Activated T-cell treated with anti-CD3 and anti-CD28 coated beads, Interleukin-2, amount 50 U/mL, for 24 hours (primary cell): ENCODE results near the gene GRK1.
"Not testable (repeated sequence)": the region's sequence is repeated elsewhere in the genome, so short reads cannot be mapped to it uniquely, and the experiment has no call there.

Experiments
- DNase-seq: peaks from one replicate; pipeline ENCODE4 v3.0.0-alpha.2; 2020
- H3K27ac Mint-ChIP-seq: 2 replicates; pipeline ENCODE4 v1.8.0; 2020; ENCODE audit warnings: mild to moderate bottlenecking, mixed read lengths
- H3K27me3 Mint-ChIP-seq: 2 replicates; pipeline ENCODE4 v1.8.0; 2020; ENCODE audit warnings: mixed read lengths
- H3K36me3 Mint-ChIP-seq: 2 replicates; pipeline ENCODE4 v1.8.0; 2020; ENCODE audit warnings: low read depth, mixed read lengths
- H3K4me1 Mint-ChIP-seq: 2 replicates; pipeline ENCODE4 v1.8.0; 2020; ENCODE audit warnings: low read depth, mixed read lengths
- H3K4me3 Mint-ChIP-seq: 2 replicates; pipeline ENCODE4 v1.8.0; 2020; ENCODE audit warnings: mild to moderate bottlenecking, moderate library complexity, mixed read lengths
- H3K9me3 Mint-ChIP-seq: 2 replicates; pipeline ENCODE4 v1.8.0; 2020; ENCODE audit warnings: mixed read lengths

GRK1 gene

DNA sequence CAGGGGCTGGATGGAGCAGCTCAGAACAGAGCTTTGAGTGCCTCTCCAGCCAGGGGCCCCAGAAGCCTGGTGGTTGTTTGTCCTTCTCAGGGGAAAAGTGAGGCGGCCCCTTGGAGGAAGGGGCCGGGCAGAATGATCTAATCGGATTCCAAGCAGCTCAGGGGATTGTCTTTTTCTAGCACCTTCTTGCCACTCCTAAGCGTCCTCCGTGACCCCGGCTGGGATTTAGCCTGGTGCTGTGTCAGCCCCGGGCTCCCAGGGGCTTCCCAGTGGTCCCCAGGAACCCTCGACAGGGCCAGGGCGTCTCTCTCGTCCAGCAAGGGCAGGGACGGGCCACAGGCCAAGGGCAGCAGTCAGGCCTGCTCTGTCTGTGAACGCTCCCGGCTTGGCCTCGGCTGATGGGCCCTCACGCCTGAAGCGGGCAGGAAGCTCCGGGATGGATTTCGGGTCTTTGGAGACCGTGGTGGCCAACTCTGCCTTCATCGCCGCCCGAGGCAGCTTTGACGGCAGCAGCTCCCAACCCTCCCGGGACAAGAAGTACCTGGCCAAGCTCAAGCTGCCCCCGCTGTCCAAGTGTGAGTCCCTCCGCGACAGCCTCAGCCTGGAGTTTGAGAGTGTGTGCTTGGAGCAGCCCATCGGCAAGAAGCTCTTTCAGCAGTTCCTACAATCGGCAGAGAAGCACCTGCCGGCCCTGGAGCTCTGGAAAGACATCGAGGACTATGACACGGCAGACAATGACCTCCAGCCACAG lies at the start of gene GRK1:
Gene GRK1, plus strand, starts transcription at position 269 of the 751 bp plus-strand sequence. Its CDS starts 168 bp downstream, at position 437.
- peak; percentile 25 for DNase-seq
- Mint-ChIP-seq H3K36me3 (no peaks in the 10 kb centered on the region), H3K4me3 (no peak within 1 kb of the TSS), H3K27me3 (peaks cover 3% of the 10 kb centered on the region), H3K27ac (no peak within 1 kb of the TSS), H3K9me3 (peaks cover 3% of the 10 kb centered on the region), H3K4me1 (no peaks in the 10 kb centered on the region)

DNA sequence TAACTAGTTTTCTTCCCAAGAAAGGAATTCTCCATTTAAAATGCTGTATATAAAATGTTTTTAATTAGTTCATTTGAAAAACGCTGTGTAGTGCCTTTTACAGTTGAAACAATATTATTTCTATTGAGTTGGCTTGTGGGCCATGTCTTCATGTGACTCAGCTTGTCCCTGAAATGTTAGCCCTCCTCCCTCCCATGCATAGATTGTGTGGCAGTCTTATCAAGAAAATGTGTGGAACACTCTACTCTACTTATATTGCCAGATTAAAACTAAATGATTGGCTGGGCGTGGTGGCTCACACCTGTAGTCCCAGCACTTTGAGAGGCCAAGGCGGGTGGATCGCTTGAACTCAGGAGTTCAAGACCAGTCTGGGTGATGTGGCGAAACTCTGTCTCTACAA lies 49.1 kb upstream of the GRK1 start:
- no peak overlapping the region for H3K4me3 Mint-ChIP-seq
- no peak for DNase-seq
- H3K27me3 Mint-ChIP-seq, result no peaks in the 10 kb centered on the region
- no peaks in the 10 kb centered on the region for H3K9me3 Mint-ChIP-seq
- H3K4me1 Mint-ChIP-seq, result peaks cover 2% of the 10 kb centered on the region
- peaks cover 65% of the 10 kb centered on the region for H3K36me3 Mint-ChIP-seq
- H3K27ac Mint-ChIP-seq, result no peak overlapping the region

DNA sequence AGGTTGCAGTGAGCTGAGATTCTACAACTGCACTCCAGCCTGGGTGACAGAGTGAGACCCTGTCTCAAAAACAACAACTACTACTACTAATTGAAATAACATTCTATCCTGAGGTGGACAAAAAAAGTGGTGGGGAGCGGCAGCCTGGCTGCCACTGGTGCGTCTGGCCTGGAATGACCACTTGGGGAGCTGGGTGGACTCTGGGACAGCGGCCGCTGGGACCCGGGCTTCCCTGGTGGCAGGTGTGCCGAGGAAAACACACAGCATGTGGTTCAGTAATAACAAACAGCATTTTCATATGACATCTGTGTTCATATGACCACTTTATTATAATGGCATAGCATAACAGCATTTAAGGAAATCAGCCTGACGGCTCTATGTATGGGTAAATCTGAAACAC lies 48.6 kb upstream of the GRK1 start:
- H3K4me1 Mint-ChIP-seq, result peaks cover 2% of the 10 kb centered on the region
- DNase-seq, result no peak
- no peak overlapping the region for H3K27ac Mint-ChIP-seq
- no peak overlapping the region for H3K4me3 Mint-ChIP-seq
- peaks cover 70% of the 10 kb centered on the region for H3K36me3 Mint-ChIP-seq
- no peaks in the 10 kb centered on the region for H3K27me3 Mint-ChIP-seq
- no peaks in the 10 kb centered on the region for H3K9me3 Mint-ChIP-seq

DNA sequence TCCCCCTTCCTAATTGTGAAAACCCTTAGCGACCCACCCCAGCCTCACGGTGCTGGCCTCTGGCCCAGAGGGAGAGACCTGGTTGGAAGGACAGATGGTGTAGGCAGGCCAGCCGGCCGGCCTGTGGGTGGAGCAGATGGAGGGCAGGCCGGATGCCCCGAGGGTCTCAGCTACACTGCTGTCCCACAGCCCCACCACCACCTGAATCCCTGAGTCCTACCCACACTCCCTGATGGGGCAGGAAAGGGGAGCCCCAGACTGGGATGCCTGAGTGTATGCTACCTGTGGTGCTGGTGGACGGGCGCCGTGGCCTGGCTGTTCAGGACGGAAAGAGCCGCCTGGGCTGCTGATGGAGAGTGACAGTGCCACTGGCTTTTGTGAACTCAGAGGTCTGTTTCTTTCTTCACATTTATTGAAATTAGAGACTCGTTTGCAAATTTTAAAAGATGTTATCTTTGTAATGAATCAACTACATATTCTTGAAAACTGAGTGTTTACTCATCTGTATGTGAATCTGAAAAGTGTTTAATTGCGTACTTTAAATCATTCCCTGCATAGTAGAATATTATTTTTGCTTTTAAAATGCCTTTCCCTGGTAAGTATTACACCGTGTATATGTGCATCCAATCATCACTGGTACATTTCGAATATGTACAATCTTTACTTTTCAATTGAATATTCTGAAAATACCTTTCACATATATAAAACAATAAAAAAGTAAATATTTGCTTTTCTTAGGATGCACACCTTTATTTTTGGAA lies 46.8 kb upstream of the GRK1 start:
- Mint-ChIP-seq H3K4me1 (peaks cover 2% of the 10 kb centered on the region), H3K36me3 (peaks cover 79% of the 10 kb centered on the region), H3K27me3 (no peaks in the 10 kb centered on the region), H3K4me3 (no peak overlapping the region), H3K9me3 (no peaks in the 10 kb centered on the region), H3K27ac (no peak overlapping the region)
- no peak for DNase-seq

DNA sequence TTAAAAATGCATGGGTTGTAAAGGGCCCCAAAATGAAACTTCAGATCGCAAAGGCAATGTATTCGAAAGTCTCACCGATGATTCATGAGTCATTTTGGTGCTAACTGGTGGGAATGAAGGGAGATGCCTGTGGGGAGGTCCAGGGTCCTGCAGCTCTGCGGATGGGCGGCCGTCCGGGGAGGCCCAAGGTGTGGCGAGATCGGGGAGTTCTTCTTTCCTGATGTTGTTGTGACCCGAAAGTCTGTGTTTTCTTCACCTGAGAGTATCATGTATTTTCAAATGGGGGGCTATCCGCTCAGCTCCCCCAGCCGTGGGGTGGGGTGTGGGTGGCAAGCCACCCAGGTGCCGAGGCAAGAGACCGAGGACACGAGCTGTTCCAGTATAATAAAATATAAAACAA lies 46.0 kb upstream of the GRK1 start:
- no peak overlapping the region for H3K4me3 Mint-ChIP-seq
- peaks cover 2% of the 10 kb centered on the region for H3K4me1 Mint-ChIP-seq
- peaks cover 76% of the 10 kb centered on the region for H3K36me3 Mint-ChIP-seq
- no peaks in the 10 kb centered on the region for H3K27me3 Mint-ChIP-seq
- H3K9me3 Mint-ChIP-seq, result no peaks in the 10 kb centered on the region
- H3K27ac Mint-ChIP-seq, result no peak overlapping the region
- no peak for DNase-seq

DNA sequence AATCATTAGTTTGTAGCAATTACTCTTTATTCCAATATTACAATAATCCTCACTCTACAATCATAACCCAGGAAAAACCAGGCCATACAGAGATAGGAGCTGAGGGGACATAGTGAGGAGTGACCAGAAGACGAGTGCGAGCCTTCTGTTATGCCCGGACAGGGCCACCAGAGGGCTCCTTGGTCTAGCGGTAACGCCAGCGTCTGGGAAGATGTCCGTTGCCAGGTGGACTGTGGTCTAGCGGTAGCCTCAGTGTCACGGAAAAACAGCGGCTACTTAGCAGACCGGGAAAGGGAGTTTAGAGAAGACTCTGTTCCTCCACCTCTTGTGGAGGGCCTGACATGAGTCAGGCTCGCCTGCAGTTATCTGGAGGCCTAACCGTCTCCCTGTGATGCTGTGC lies 45.5 kb upstream of the GRK1 start:
- not testable (repeated sequence) for H3K4me1 Mint-ChIP-seq, H3K27me3 Mint-ChIP-seq, H3K9me3 Mint-ChIP-seq, H3K4me3 Mint-ChIP-seq, DNase-seq, H3K27ac Mint-ChIP-seq
- H3K36me3 Mint-ChIP-seq, result peaks cover 76% of the 10 kb centered on the region

DNA sequence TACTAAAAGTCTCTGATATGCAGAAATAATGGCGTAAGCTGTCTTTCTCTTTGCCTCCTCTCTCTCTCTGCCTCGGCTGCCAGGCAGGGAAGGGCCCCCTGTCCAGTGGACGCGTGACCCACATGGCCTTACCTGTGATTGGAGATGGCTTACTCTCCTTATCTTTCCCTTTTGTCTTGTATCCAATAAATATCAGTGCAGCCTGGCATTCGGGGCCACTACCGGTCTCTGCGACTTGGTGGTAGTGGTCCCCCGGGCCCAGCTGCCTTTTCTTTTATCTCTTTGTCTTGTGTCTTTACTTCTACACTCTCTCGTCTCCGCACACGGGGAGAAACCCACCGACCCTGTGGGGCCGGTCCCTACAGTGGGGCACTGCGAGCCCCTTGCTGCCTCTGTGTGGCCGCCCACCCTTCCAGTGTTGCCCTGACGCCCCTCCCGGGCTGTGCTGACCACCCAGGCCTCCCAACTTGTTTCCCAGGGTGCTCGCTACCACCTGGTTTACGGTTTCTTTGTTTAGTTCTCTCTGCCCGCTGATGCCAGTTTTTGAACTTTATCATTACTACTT lies 45.0 kb upstream of the GRK1 start:
- H3K36me3 Mint-ChIP-seq, result peaks cover 76% of the 10 kb centered on the region
- not testable (repeated sequence) for H3K27me3 Mint-ChIP-seq, H3K4me3 Mint-ChIP-seq, H3K4me1 Mint-ChIP-seq, H3K27ac Mint-ChIP-seq, H3K9me3 Mint-ChIP-seq, DNase-seq

DNA sequence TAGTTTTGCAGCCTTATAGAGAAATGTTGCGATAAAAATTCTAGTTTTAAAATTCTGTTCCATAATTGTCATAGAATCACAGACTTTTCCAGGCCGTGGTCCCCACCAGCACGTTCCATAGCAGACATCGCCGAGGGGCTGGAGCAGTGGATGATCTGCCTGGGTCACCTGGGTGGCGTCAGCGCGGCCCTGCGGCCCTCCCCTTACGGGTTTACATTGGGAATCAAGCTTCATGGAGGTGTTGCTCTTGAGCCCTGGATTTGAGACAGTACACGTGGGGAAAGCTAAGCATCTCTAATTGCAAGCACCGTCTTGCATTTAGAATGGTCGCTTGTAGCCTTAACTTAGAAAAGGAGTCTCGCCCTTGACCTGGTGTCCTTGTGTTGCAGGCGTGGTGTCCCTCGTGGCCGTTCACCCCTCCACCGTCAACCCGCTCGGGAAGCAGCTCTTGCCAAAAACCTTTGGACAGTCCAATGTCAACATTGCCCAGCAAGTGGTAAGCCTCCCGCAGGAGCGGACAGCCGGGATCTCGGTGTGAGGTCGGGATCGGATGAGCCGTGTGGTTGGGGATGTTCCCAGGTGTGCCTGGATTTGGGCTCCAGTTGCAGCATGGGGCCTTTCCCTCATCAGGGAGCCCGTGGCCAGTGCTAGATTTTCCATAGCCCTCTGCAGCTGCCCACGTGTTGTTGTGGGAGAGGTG lies 44.1 kb upstream of the GRK1 start:
- no peak overlapping the region for H3K4me3 Mint-ChIP-seq
- H3K4me1 Mint-ChIP-seq, result peaks cover 1% of the 10 kb centered on the region
- H3K27ac Mint-ChIP-seq, result no peak overlapping the region
- no peak for DNase-seq
- H3K36me3 Mint-ChIP-seq, result peaks cover 81% of the 10 kb centered on the region
- no peaks in the 10 kb centered on the region for H3K9me3 Mint-ChIP-seq
- no peaks in the 10 kb centered on the region for H3K27me3 Mint-ChIP-seq

DNA sequence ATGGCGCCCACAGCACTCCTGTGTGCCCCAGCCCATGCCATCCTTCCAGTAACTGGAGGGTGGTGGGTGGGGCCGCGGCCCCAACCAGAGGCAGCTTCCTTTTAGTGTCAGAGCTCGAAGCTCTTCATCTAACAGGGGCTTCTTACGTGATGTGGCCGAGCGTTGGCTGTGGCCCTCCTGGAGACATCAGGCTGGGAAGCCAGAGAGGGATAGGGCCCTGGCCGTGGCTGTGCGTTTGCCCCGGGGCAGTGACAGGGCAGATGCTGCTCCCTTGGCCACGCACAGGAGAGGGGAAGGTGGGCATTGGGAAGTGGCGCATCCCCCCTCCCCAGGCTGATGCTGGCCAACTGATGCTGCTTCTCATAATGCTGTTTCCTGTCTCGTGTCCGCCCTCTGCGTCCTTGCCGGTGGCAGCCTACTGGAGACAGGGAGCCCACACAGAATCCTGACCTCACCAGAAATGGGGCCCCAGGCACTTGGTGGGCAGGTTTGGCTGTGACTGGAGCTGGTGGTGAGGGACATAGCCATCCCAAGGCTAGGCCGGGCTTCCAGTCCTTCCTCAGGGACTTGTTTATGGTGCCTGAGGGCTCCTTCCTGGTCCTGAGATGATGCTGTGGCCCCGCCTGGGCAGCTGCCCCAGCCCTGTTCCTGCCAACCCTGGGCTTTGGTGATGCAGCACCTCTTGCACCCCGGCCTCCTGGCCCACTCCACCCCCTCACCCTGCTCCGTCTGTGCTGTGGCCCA lies 43.4 kb upstream of the GRK1 start:
- Mint-ChIP-seq H3K27ac (no peak overlapping the region), H3K27me3 (no peaks in the 10 kb centered on the region), H3K4me3 (no peak overlapping the region), H3K36me3 (peaks cover 81% of the 10 kb centered on the region), H3K9me3 (no peaks in the 10 kb centered on the region), H3K4me1 (no peaks in the 10 kb centered on the region)
- no peak for DNase-seq

DNA sequence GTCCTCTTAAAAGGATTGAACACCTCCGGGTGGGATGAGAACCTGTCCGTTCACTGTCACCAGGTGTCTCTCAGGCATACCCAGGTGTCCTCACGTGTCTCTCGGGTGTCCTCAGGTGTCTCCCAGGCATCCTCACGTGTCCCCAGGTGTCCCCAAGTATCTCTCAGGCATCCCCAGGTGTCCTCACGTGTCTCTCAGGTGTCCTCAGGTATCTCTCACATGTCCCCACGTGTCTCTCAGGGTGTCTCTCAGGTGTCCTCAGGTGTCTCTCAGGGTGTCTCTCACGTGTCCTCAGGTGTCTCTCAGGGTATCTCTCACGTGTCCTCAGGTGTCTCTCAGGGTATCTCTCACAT lies 42.8 kb upstream of the GRK1 start:
- H3K9me3 Mint-ChIP-seq, result no peaks in the 10 kb centered on the region
- H3K36me3 Mint-ChIP-seq, result peaks cover 81% of the 10 kb centered on the region
- no peak for DNase-seq
- no peaks in the 10 kb centered on the region for H3K27me3 Mint-ChIP-seq
- no peak overlapping the region for H3K4me3 Mint-ChIP-seq
- H3K4me1 Mint-ChIP-seq, result no peaks in the 10 kb centered on the region
- H3K27ac Mint-ChIP-seq, result peak overlapping the region; percentile 4

DNA sequence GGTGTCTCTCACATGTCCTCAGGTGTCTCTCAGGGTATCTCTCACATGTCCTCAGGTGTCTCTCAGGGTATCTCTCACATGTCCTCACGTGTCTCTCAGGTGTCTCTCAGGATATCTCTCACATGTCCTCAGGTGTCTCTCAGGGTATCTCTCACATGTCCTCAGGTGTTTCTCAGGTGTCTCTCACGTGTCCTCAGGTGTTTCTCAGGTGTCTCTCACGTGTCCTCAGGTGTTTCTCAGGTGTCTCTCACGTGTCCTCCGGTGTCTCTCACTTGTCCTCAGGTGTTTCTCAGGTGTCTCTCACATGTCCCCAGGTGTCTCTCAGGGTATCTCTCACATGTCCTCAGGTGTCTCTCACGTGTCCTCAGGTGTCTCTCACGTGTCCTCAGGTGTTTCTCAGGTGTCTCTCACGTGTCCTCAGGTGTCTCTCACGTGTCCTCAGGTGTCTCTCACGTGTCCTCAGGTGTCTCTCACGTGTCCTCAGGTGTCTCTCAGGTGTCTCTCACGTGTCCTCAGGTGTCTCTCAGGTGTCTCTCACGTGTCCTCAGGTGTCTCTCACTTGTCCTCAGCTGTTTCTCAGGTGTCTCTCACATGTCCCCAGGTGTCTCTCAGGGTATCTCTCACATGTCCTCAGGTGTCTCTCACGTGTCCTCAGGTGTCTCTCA lies 42.2 kb upstream of the GRK1 start:
- H3K4me1 Mint-ChIP-seq, H3K4me3 Mint-ChIP-seq, H3K27me3 Mint-ChIP-seq, H3K9me3 Mint-ChIP-seq, DNase-seq: not testable (repeated sequence)
- Mint-ChIP-seq H3K36me3 (peaks cover 87% of the 10 kb centered on the region), H3K27ac (peak overlapping the region; percentile 4)

DNA sequence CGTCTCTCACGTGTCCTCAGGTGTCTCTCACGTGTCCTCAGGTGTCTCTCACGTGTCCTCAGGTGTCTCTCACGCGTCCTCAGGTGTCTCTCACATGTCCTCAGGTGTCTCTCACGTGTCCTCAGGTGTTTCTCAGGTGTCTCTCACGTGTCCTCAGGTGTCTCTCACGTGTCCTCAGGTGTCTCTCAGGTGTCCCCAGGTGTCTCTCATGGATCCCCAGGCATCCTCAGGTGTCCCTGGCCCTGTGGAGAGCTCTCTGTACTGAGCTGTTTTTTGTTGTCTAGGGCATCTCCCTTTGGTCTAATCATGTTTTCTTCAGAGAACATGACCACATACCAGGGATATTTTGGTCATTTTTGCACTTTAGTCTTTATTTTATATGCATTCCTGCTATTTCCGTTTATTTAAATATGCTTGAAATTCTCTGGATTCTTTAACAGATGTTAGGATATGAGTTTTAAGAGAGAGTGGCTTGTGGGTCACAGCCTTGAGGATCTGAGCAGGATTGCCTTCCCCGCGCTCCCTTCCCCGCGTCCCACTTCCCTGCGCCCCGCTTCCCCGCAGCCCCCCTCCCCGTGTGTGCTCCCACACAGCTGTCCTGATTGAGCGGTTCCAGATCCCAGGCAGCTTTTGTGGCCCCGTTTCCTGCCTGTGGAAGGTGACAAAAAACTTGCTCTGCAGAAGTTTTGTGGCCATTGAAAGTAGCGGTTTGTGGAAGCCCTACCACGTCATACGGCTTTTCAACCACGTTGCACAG lies 40.9 kb upstream of the GRK1 start:
- Mint-ChIP-seq H3K4me3 (no peak overlapping the region), H3K27me3 (no peaks in the 10 kb centered on the region), H3K36me3 (peaks cover 90% of the 10 kb centered on the region), H3K4me1 (peaks cover 3% of the 10 kb centered on the region), H3K27ac (no peak overlapping the region), H3K9me3 (no peaks in the 10 kb centered on the region)
- no peak for DNase-seq

DNA sequence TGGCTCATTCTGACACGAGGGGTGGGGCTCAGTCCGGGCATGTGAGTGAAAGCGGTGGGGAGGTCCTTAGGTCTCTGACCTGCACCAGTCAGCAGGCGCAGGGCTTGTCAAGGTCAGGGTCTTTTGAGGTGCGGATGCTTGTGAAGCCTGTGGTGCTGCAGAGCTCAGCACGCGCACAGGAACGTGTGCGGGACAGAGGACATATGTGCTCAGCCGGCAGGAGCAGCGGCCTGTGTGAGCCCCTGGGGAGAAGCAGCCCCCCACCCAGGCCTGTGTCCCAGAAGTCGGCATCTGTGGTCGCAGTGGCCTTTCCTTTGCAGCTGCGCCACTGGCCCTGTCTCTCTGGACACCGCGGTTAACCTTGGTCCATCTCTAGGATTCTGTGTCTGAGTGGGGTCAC lies 39.9 kb upstream of the GRK1 start:
- H3K9me3 Mint-ChIP-seq, result no peaks in the 10 kb centered on the region
- H3K4me1 Mint-ChIP-seq, result peaks cover 10% of the 10 kb centered on the region
- no peak overlapping the region for H3K4me3 Mint-ChIP-seq
- peaks cover 91% of the 10 kb centered on the region for H3K36me3 Mint-ChIP-seq
- H3K27me3 Mint-ChIP-seq, result no peaks in the 10 kb centered on the region
- H3K27ac Mint-ChIP-seq, result no peak overlapping the region
- no peak for DNase-seq
